Adipocyte (in vitro differentiated cells): ENCODE measurements around the gene ADAP1.
"Not testable (repeated sequence)": the region's sequence is repeated elsewhere in the genome, so short reads cannot be mapped to it uniquely, and the experiment has no call there.

Source experiments
- DNase-seq: peaks from one replicate; pipeline ENCODE4 v3.0.0-alpha.2; 2015; ENCODE audit warnings: low read depth
- H3K27me3 ChIP-seq: replicated peaks from 2 replicates; pipeline ENCODE4 v1.7.0; 2013; ENCODE audit warnings: mild to moderate bottlenecking, low read length, moderate library complexity; ENCODE audit not compliant: control insufficient read depth, insufficient read depth
- H3K36me3 ChIP-seq: 2 replicates; pipeline ENCODE4 v1.7.0; 2013; ENCODE audit warnings: low read length, mild to moderate bottlenecking, moderate library complexity; ENCODE audit not compliant: control insufficient read depth, insufficient read depth, severe bottlenecking
- H3K4me1 ChIP-seq: 2 replicates; pipeline ENCODE4 v1.7.0; 2013; ENCODE audit warnings: mild to moderate bottlenecking, low read length, moderate library complexity; ENCODE audit not compliant: control insufficient read depth, insufficient read depth
- H3K4me3 ChIP-seq: 2 replicates; pipeline ENCODE4 v1.7.0; 2013; ENCODE audit warnings: mild to moderate bottlenecking, low read length, moderate library complexity
- H3K9ac ChIP-seq: 2 replicates; pipeline ENCODE4 v1.7.0; 2013; ENCODE audit warnings: mild to moderate bottlenecking, low read length, moderate library complexity
- H3K9me3 ChIP-seq: 2 replicates; pipeline ENCODE4 v1.7.0; 2013; ENCODE audit warnings: mild to moderate bottlenecking, low read length, moderate library complexity; ENCODE audit not compliant: control insufficient read depth

The ADAP1 gene

DNA sequence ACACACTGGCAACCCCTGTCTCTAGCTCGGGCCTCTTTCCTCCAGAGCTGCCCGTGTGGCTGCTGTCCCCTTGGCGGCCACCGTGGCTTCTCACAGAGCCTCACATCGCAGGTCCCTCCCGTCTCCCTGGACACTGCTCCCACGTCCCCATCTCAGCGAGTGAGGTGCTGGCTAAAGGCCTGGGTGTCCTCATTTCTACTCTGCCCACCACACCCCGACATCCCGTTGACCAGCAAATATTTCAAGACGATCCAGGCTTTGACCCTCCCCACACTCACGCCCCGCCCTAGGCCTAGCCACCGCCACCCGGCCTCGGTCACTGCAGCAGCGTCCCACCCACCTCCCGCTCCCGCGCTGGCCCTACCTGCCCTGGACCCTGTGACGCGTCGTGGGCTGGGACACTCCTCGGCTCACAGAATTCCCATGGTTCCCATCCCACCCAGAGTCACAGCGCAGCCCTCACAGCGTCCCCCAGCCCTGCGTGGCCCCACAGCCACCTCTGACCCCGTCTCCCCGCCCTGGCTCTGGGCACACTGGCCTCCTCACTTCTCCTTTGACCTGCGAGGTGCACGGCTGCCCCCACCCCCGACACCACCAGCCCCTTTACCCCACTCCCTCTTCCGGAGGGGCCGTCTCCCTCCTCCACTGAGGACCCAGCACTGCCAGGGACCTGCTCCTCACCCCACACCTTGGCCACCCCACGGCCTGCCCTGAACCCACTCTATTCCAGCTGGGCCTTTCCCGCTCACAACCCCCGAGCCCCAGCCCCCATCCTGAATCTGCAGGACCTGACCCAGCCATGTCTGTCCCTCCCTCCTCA lies 6.9 kb downstream of the ADAP1 start:
- Histone ChIP-seq H3K4me1 (no peaks in the 10 kb centered on the region), H3K36me3 (no peaks in the 10 kb centered on the region), H3K9me3 (no peaks in the 10 kb centered on the region), H3K27me3 (peaks cover 14% of the 10 kb centered on the region), H3K4me3 (no peak overlapping the region), H3K9ac (no peak overlapping the region)
- DNase-seq = no peak

DNA sequence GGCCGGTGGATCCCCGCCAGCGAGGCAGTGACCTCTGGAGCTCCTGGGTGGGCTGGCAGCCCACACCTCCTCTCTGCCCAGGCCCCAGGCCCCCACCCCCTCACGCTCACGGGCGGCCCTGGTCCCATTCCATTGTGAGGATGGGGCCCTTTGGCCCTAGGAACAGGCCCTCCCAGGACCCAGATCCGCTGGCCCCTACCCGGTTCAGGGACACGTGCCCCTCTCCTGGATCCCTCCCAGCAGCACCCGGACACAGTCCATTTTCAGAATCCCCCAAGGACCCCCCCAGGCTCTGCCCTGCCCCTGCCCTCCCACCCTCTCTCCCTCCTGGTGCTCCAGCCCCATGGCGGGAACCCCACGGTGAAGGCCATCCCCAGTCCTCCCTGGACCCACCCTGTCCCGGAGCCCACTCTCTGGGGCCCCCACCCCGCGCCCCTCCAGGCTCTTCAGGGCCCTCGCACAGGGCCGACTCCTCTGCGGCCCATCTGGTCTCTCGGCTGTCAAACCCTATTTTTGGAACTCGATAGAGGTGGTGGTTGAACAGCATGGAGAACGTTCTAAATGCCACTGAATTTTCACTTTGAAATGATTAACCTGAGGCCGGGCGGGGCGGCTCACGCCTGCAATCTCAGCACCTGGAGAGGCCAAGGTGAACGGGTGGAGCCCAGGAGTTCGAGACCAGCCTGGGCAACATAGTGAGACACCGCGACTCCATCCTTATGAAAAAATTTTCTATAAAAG lies 8.1 kb downstream of the ADAP1 start:
- Histone ChIP-seq H3K9me3 (no peaks in the 10 kb centered on the region), H3K4me3 (no peak overlapping the region), H3K36me3 (no peaks in the 10 kb centered on the region), H3K27me3 (peaks cover 14% of the 10 kb centered on the region), H3K9ac (no peak overlapping the region), H3K4me1 (no peaks in the 10 kb centered on the region)
- no peak for DNase-seq

DNA sequence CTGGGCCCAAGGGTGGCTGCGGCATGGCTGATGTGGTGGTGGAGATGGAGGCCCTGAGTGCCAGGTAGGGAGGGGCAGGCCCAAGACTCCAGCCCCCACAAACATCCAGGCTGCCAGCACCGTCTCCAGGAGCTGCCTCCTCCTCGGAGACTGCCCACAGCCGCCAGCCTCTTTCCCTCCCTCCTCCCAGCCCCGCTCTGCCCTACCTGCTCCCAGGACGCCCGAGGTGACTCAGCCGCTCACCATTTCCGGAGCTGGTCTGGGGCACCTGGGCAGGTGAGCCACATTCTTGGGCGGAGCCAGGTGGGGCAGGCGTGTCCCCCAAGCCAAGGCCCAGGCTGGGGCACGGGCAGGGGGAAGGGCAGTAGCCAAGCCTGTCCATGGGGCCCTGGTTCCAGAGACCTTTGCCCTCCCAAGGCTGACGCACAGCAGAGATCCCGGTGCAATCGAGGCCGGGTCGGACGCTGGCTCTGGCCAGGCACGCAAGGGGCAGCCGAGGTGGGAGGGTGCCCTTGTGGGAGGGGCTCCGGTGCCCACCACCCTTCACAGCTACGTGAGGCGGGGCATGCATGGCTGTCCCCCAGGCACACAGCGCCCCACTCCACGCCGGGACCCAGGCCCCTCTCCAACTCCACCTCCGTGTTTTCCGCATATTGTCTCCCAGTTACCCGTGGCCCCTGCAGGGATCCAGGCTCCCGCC lies 8.8 kb downstream of the ADAP1 start:
- Histone ChIP-seq H3K4me3 (no peak overlapping the region), H3K36me3 (no peaks in the 10 kb centered on the region), H3K27me3 (peaks cover 14% of the 10 kb centered on the region), H3K4me1 (peaks cover 4% of the 10 kb centered on the region), H3K9me3 (peaks cover 3% of the 10 kb centered on the region), H3K9ac (no peak overlapping the region)
- no peak for DNase-seq

DNA sequence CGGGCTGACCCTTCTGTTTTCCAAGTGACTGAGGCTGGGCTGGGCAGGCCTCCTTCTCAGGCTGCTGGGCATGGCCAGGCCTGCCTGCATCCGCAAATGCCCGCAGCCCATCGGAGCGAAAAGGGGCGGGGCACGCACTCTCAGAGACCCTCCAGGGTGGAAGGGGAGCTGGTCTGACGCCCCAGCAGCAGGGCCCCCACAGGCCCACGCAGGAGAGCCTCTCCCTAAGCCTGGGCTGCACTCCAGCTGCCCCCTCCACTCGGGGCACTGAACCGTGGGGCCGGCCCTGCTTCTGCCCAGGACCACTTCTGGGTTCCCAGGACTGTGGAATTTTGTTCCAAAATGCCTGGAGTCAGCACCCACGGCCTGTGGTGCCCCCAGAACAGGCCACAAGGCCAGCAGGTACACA lies 9.3 kb downstream of the ADAP1 start:
- H3K9me3 ChIP-seq = peaks cover 8% of the 10 kb centered on the region
- H3K36me3 ChIP-seq = no peaks in the 10 kb centered on the region
- peaks cover 14% of the 10 kb centered on the region for H3K27me3 ChIP-seq
- no peak overlapping the region for H3K9ac ChIP-seq
- no peak for DNase-seq
- peaks cover 8% of the 10 kb centered on the region for H3K4me1 ChIP-seq
- H3K4me3 ChIP-seq = no peak overlapping the region

DNA sequence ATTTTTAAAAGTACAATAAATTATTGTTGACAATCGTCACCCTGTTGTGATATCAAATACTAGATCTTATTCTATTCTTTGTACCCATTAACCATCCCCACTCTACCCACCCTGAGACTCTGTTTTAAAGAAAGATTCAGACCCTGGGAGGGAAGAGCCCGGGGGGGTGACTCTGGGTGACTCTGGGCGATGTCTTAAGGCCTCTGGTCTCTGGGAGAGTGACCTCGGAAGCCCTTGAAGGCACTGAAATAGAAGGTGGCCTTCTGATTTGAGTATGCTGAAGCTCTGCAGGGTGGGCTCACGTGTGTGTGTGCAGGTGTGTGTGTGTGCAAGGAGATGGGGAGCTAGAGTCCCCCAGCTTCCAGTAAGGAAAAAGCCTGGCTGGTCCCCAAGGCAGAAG lies 9.7 kb downstream of the ADAP1 start:
- H3K36me3 ChIP-seq = no peaks in the 10 kb centered on the region
- DNase-seq = no peak
- no peak overlapping the region for H3K9ac ChIP-seq
- peaks cover 8% of the 10 kb centered on the region for H3K9me3 ChIP-seq
- H3K27me3 ChIP-seq = peaks cover 12% of the 10 kb centered on the region
- no peak overlapping the region for H3K4me3 ChIP-seq
- peaks cover 8% of the 10 kb centered on the region for H3K4me1 ChIP-seq

DNA sequence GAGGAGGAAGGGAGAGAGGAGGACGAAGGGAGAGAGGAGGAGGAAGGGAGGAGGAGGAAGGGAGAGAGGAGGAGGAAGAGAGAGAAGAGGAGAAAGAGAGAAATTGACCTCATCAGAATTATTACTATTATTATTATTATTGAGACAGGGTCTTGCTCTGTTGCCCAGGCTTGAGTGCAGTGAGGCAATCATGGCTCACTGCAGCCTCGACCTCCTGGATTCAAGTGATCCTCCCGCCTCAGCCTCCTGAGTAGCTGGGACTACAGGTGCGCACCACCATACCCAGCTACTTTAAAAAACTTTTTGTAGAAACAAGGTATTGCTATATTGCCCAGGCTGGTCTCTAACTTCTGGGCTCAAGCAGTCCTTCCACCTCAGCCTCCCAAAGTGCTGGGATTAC lies 10.7 kb downstream of the ADAP1 start:
- DNase-seq, H3K9me3 ChIP-seq, H3K4me1 ChIP-seq, H3K36me3 ChIP-seq, H3K4me3 ChIP-seq, H3K27me3 ChIP-seq, H3K9ac ChIP-seq: not testable (repeated sequence)

DNA sequence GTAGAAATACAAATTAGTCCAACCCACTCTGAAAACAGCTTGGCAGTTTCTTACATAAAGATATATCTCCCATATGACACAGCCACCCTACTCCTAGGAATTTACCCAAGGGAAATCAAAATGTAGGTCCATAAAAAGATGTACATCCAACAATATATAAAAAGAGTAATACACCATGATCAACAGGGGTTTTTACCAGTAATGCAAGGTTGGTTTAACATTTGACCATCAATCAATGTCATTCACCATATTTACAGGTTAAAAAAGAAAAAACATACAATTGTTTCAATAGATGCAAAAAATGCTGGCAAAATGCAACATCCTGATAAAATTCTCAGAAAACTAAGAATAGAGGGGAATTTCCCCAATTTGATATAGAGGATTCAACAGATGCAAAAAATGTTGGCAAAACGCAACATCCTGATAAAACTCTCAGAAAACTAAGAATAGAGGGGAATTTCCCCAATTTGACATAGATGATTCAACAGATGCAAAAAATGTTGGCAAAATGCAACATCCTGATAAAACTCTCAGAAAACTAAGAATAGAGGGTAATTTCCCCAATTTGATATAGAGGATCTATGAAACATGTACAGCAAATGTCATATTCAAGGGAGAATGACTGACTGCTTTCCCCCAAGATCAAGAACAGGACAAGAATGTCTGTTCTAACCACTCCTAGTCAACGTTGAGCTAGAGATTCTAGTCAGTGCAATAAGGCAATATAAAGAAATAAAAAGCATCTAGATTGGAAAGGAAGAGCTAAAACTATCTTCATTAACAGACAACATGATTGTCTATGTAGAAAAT lies 13.7 kb downstream of the ADAP1 start:
- Histone ChIP-seq H3K9me3 (peaks cover 8% of the 10 kb centered on the region), H3K27me3 (no peaks in the 10 kb centered on the region), H3K9ac (no peak overlapping the region), H3K36me3 (no peaks in the 10 kb centered on the region), H3K4me3 (no peak overlapping the region), H3K4me1 (peaks cover 10% of the 10 kb centered on the region)
- no peak for DNase-seq

DNA sequence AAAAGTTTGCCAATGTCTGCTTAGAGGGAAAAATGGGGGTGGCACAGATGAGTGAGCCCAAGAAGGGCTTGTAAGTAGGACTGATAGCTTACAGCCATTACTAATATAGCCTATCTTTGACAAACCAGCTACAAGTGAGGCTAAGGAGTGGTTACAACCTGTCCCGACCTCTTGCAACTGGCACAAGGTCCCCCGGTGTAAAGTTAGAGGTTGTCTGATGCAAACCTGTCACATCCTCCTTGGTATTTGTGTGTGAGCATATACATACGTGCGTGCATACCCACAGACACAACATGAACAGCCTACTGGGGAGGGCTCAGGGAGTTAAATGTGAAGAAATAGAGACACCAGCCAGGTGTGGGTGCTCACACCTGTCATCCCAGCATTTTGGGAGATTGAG lies 14.6 kb downstream of the ADAP1 start:
- H3K4me3 ChIP-seq = no peak overlapping the region
- no peaks in the 10 kb centered on the region for H3K27me3 ChIP-seq
- peaks cover 8% of the 10 kb centered on the region for H3K9me3 ChIP-seq
- DNase-seq = no peak
- peaks cover 10% of the 10 kb centered on the region for H3K4me1 ChIP-seq
- no peaks in the 10 kb centered on the region for H3K36me3 ChIP-seq
- no peak overlapping the region for H3K9ac ChIP-seq

DNA sequence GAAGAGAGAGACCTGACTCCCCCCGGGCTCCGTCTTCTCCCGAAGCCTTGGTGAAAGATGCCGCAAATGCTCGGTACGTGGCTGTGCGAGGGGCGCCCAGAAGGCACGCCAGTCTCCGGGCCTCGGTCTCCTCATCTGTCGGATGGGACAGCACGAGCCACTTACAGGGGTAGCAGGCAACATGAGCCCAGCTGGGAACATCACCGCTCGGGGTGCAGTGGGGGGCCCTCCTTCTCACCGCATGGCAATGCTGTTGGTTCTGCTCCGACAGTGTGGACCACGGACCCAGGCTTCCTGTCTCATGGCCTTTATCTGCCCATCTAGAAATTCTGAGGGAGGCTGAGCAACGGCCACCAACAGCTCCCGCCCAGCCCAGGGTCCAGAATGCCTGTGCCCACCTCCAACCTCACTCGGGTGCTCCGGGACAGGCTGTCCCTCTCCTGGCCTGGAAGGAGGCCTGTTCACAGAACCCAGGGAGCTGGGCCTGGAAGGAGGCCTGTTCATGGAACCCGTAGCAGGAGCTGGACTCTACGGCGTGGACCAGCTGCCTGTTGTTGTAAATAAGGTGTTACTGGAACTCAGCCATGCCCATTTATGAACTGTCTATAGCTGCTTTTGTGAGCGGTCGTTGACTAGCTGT lies 15.8 kb downstream of the ADAP1 start:
- Histone ChIP-seq H3K4me1 (peaks cover 10% of the 10 kb centered on the region), H3K9me3 (peaks cover 8% of the 10 kb centered on the region)
- no peak for DNase-seq

DNA sequence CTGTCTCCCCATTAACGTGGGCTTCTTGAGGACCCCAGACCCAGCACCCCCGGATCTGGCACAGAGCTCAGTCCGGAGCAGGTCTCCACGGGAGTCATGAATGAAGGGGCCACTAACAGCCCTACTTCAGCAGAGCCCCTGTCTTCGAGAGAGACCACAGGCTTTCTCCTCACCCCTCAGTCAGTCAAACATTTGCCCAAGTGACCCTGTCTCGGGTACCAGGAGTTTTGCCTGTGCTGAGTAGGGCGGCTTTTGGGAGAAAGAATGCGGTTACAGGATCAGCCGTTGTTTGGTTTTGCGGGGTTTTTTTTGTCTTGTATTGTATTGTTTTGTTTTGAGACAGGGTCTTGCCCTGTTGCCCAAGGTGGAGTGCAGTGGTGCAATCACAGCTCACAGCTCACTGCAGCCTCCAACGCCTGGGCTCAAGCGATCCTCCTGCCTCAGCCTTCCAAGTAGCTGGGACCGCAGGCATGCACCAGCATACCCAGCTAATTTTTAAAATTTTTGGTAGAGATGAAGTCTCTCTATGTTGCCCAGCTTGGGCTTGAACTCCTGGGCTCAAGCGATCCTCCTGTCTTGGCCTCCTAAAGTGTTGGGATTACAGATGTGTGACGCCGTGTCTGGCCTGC lies 16.5 kb downstream of the ADAP1 start:
- no peak for DNase-seq
- Histone ChIP-seq H3K27me3 (no peaks in the 10 kb centered on the region), H3K36me3 (no peaks in the 10 kb centered on the region), H3K9ac (no peak overlapping the region), H3K4me3 (no peak overlapping the region), H3K9me3 (peaks cover 8% of the 10 kb centered on the region), H3K4me1 (peaks cover 10% of the 10 kb centered on the region)

More for the DNA sequence above, 15.8 kb downstream of the ADAP1 start:
- H3K36me3 ChIP-seq = no peaks in the 10 kb centered on the region
- H3K4me3 ChIP-seq = no peak overlapping the region
- H3K9ac ChIP-seq = no peak overlapping the region
- no peaks in the 10 kb centered on the region for H3K27me3 ChIP-seq
